Measurements from ENCODE around the gene GASK1B.

DNA sequence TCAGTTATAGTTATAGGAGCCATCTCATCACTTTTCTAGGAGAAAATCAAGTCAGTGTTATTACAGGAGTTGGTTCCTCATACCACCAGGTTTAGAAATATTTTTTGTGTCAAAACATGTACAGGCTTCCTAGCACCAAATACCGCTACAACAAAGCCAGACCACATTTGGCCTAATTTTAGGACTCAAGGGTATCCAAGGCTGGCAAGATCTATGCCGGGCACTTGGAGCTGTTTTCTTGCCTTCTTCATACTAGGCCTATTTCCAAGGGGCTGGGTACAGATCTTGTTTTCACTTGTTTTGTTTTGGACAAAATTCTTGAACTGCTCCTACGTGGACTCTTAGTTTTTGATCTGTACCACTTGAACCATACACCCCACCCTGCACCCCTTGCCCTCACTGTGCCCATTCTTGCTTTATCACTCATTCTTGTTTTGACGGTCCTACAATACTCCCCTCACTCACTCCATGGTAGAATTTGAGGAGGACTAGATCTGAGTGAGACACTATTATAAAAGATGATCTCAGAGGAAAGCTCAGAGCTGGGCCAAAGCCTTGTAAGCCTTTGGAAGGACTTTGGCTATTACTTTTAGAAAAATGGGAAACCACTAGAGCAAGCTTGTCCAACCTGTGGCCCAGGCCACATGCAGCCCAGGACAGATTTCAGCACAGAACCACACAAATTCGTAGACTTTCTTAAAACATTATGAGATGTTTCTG, 19.8 kb upstream of the GASK1B start:
- TF ChIP-seq POLR2A (IDR thresholded peaks at IDR 0.05): no peak
- TF ChIP-seq, protein P1, sequence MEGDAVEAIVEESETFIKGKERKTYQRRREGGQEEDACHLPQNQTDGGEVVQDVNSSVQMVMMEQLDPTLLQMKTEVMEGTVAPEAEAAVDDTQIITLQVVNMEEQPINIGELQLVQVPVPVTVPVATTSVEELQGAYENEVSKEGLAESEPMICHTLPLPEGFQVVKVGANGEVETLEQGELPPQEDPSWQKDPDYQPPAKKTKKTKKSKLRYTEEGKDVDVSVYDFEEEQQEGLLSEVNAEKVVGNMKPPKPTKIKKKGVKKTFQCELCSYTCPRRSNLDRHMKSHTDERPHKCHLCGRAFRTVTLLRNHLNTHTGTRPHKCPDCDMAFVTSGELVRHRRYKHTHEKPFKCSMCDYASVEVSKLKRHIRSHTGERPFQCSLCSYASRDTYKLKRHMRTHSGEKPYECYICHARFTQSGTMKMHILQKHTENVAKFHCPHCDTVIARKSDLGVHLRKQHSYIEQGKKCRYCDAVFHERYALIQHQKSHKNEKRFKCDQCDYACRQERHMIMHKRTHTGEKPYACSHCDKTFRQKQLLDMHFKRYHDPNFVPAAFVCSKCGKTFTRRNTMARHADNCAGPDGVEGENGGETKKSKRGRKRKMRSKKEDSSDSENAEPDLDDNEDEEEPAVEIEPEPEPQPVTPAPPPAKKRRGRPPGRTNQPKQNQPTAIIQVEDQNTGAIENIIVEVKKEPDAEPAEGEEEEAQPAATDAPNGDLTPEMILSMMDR (IDR thresholded peaks at IDR 0.05): no peak
